Stimulated activated CD4-positive, alpha-beta T cell treated with anti-CD3 and anti-CD28 coated beads, Interleukin-1b, Interleukin-23, amount 100 ng/mL, for 1 hour (primary cell): ENCODE results near the gene FSD2.
A peak's percentile ranks its signal among the peaks of the same experiment; 100 is the strongest.
"Not testable (repeated sequence)": the region's sequence is repeated elsewhere in the genome, so short reads cannot be mapped to it uniquely, and the experiment has no call there.

Experiments used
- DNase-seq, 2 donors: peaks; one replicate each; pipeline ENCODE4 v3.0.0-alpha.2; 2020; ENCODE audit warnings: low read depth in 2 of 2

Gene FSD2

DNA sequence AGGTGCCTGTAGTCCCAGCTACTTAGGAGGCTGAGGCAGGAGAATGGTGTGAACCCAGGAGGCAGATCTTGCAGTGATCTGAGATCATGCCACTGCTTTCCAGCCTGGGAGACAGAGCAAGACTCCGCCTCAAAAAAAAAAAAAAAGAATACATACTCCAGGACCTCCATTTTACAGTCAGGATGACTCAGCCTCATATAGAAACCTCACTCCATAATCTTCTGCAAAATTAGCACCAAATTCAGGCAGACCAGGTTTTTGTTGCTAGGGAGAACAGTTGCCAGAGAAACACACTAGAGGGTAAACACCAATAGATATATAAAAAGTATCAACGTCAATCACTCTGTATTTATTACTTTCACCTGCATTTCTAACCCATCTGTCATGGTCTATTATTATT, 67.9 kb downstream of the FSD2 start:
- DNase-seq, result no peak

DNA sequence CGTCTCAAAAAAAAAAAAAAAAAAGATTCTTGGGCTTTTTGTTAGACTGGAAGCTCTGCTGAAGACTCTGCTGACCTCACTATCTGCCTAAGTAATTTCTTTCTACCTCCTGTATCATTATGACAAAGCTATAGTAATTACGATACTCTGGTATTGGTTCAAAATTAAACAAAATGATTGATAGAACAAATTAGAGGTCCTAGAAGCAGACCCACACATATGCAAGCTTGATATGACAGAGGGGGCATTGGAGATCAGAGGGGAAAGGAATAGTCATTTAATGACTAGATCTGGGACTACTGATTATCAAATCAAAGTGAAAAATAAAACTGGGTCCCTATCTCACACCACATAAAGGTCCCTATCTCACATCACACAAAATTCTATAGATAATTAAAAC, 74.3 kb downstream of the FSD2 start:
- DNase-seq, result no peak

DNA sequence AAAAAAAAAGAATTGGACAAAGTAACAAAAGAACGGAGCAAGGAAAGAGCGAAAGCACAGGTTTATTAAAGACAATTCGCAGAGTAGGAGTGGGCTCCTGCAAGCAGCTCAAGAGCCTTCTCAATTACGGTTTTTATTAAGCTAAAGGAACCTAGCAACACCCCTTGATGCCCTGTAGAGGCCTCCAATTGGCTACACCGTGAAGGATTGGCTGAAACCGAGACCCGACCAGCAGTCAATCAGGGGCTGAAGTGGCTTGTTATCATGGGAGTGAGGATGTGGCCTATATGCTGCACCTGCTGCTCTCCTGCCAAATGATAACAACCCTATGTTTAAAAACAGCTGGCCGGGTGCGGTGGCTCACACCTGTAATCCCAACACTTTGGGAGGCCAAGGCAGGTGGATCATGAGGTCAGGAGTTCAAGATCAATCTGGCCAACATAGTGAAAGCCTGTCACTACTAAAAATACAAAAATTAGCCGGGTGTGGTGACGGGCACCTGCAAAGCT, 75.8 kb downstream of the FSD2 start:
- DNase-seq, result no peak

DNA sequence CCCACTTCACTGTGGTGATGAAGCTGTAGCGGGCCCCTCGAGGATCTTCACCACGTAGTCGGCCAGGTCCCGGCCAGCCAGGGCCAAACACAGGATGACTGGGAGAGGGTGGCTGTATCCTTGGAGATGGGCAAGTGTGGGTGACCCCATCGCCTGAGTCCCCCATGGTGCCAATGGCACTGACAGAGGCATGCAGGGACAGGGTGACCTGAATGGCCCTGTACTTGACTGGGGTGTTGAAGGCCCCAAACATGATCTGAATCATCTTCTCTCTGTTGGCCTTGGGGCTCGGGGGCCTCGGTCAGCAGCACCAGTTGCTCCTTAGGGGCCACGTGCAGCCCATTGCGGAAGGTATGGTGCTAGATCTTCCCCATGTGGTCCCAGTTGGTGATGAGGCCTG, 79.1 kb downstream of the FSD2 start:
- no peak for DNase-seq

DNA sequence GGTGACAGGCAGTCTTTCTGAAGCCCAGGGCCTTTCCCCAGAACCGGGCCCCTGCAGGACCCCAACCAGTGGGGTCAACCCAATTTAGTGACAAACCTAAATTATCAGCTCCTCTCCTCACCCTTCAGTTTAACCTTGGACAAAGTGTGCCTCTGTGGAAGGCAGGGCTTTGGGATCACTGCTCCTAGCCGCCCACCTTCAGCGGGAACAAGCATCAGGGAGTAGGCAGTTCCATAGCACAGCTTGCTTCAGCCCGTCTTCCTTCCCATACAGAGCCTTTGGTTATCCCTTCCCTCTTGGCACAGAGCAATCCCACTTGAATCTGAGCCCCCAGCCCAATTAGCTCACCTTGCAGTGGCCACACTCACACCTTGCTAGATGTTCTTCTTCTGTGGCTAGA, 90.9 kb downstream of the FSD2 start:
- no peak for DNase-seq

DNA sequence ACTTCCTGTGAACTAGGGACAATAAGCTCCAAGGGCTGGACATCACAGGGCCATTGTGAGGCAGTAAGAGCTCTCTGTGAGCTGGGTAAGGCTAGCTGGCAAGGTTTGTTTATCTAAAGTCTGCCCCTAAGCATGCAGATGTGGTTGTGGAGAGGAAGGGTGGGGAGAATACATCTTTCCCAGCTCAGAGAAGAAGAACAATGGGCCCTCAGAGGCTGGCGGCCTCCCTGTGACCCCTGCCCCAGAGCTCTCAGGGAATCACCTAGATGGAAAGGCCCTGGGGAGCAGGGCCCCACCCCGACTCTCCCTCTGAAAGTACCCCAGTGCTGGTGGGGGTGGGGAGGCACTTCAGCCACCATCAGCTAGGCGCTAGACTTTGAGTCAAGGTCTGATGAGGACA, 91.9 kb downstream of the FSD2 start:
- no peak for DNase-seq

DNA sequence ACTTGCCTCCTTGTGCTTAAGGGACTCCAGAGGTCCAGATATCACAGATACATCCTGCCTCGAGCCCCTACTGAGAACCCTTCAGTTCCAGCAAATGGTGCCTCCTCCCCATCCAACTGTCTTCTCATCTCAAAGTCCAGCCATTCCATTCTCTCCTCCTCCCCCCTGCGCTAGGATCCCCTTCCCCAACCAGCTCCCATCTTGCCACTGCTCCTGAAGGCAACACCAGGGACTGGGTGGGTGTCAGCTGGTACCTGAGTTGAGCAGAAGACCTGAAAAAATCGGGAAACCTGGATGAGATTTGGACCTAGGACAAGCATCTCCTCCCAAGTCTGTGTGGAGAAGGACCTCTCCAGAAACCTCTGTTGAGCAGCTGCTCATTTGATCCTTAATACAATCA, 93.8 kb downstream of the FSD2 start:
- no peak for DNase-seq

DNA sequence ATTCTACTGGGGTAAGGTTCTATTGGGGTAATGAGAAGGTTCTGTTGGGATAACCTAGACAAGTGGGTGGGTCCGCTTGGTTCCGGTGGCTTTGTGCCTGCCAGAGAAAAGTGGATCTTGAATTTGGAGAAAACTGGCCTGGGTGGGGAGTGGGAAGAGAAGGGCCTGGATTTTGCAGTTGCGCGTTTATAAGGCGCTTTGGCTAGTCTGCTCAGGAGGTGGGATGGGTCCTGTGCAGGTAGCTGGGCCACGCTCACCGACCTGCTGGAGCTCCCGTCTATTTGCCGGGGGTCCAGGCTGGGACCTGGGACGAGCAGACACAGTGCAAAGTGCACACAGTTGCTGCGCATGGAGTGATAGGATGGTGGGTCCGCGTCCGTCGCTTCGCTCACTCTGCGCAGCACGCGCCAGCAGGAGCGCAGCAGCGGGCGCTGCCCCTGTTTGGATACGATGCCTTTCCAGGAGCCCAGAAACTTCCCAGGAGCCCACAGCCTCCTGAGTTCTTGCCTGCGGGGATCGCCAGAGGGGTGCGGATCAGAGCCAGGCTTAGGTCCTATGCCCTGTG, 94.9 kb downstream of the FSD2 start:
- DNase-seq, result no peak

DNA sequence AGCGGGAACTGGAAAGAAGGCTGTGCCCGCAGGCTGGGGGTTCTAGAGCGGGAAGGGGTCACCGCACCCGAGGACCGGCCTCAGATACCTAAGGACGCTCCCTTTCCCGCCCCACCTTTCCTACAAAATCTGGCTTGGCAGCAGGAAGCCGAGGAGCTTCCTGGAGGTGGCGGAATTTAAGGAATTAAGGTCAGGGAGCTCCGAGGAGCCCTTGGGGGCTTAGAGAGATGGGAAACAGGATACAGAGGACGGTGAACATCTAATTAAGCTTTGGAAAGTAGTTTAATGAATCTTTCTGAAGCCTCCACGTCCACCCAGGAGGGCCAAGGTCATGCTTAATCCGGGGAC, 95.7 kb downstream of the FSD2 start:
- DNase-seq, result no peak

DNA sequence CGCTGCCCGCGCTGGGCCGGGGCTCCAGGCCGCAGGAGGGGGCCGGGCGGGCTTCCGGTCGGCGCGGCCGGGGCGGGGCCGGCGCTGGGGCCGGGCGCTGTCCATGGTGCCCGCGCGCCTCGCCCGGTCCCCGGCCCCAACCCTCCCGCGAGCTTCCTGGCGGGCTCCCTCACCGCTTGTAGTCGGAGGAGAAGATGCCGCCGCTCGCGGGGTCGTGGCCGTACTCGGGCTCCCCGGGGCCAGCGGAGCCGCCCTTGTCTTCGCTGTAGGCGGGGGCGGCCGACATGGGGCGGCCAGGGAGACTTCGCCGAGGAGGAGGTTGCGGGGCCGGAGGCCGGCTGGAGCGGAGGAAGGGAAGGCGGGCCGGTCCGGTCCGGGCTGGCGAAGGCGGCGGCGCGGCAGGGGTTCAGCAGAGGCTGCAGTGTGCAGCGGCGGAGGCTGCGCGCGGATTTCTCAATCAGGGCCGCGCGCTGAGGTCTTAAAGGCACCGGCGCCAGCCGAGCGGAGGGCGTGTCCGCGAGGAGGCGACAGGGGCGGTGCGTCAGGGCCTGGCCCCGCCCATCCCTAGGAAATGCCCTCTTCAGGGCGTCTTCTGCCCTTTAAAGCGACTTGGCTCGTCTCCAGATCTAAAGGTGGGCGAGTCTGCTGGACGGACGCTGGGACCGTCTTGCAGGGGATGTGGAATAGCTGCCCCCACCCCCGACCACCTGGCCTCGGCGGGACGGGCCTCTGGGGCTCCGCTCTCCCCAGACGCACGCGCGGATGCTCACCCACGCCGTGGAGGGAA, 96.3 kb downstream of the FSD2 start, which contains the start of gene AP3B2:
Gene AP3B2, minus strand, starts transcription at position 455 of the 787 bp plus-strand sequence. Its CDS starts 169 bp downstream, at position 286.
- peak; percentile 19 to 46 for DNase-seq

DNA sequence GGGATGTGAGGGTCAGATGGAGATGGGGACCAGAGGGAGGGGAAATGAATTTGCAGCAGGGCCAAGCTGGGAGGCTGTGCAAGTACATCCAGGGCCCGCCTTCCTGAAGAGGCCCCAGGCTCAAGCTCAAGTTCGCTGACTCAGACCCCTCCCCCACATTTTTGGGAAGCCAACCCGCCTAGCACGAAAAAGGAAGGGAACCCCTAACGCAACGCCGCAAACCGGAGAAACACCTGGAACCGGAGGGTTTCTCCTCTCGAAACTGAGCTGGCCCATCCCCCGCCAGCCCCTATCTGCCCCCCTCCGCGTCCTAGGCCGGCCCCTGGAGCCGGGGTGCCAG, 96.8 kb downstream of the FSD2 start:
- DNase-seq, result no peak

DNA sequence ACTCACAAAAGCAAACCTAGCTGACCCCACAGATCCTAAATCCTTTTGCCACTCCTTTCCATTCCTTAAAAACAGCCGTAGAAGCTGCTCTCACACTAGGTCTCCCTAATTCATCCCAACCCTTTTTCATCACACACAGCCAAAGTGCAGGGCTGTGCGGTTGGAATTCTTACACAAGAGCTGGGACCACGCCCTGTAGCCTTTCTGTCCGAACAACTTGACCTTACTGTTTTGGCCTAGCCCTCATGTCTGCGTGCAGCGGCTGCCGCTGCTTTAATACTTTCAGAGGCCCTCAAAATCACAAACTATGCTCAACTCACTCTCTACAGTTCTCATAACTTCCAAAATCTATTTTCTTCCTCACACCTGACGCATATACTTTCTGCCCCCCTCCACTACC, 100.0 kb downstream of the FSD2 start:
- not testable (repeated sequence) for DNase-seq
